ENCODE results near the gene PLEKHH1. TPM values are rescaled to one million over a fixed set of nuclear protein-coding genes. Genes with fewer than 3 reads are reported as not detected.

The PLEKHH1 gene
- total and polyA plus RNA-seq, 2 donors (not counting 1 experiment from before 2014, with no cell fraction given) = 0.10 to 0.33 TPM

DNA sequence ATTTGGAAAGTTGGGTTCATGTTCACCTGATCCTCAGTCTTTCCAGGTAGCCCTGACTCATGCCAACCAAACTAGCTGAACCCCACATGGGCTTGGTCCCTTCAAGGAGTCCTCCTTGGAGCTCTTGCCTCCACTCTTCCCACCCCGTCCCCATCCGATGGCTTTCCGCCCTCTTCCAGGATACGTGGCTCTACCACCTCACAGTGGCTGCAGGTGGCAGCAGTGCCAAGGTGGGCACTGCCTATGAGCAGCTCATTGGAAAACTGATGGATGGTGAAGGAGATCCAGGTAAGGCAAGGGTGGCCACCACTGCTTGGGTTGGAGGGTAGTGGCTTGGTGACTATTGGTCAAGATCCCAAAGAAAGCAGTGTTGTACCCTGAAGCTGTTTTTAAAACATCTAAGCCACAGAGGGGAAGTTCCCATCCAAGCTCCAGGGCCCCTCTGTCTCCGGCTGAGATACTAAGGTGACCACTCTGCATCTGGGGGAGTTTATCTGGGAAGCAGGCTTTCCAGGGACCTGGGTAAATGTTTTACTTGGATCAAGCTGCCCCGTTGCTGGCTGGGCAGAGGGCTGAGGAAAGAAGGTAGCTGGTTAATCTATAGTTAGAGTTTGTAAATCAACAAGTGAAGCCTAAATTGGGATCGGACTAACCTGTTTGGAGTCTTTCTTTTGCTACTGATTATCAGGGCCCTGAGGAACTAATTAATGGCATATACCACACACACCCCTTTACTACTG, 43.3 kb downstream of the PLEKHH1 start:
- Histone ChIP-seq H3K79me2 (ENCODE audit: control insufficient read depth, insufficient read depth, low read length) (no peaks in the 10 kb centered on the region), H3K36me3 (ENCODE audit: control insufficient read depth, insufficient read depth, low read length) (no peaks in the 10 kb centered on the region), H3K4me2 (ENCODE audit: extremely low read depth, insufficient read depth, low read length) (no peak overlapping the region), H3K4me3 (replicated peaks in 1 of 4; ENCODE audit: control extremely low read depth in 1 of 4, insufficient read depth in 1 of 4, low read depth in 3 of 4, low read length in 4 of 4) (no peak overlapping the region), H3K27me3 (ENCODE audit: control insufficient read depth, insufficient read depth, low read length) (no peaks in the 10 kb centered on the region), H4K20me1 (ENCODE audit: control insufficient read depth, extremely low read depth, insufficient read depth, low read length) (no peaks in the 10 kb centered on the region), H2AFZ (ENCODE audit: low read length) (no peak overlapping the region), H3K9ac (ENCODE audit: insufficient read depth, low read length) (no peak overlapping the region), H3K4me1 (ENCODE audit: control insufficient read depth, extremely low read depth, insufficient read depth, low read length) (no peaks in the 10 kb centered on the region), H3K9me3 (ENCODE audit: control insufficient read depth, insufficient read depth, low read depth, low read length) (no peaks in the 10 kb centered on the region), H3K27ac (ENCODE audit: insufficient read depth, low read length) (no peak overlapping the region)
- TF ChIP-seq, protein P1, sequence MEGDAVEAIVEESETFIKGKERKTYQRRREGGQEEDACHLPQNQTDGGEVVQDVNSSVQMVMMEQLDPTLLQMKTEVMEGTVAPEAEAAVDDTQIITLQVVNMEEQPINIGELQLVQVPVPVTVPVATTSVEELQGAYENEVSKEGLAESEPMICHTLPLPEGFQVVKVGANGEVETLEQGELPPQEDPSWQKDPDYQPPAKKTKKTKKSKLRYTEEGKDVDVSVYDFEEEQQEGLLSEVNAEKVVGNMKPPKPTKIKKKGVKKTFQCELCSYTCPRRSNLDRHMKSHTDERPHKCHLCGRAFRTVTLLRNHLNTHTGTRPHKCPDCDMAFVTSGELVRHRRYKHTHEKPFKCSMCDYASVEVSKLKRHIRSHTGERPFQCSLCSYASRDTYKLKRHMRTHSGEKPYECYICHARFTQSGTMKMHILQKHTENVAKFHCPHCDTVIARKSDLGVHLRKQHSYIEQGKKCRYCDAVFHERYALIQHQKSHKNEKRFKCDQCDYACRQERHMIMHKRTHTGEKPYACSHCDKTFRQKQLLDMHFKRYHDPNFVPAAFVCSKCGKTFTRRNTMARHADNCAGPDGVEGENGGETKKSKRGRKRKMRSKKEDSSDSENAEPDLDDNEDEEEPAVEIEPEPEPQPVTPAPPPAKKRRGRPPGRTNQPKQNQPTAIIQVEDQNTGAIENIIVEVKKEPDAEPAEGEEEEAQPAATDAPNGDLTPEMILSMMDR (conservative IDR thresholded peaks at IDR 0.05 in 1 of 2, IDR thresholded peaks at IDR 0.05 in 1 of 2; ENCODE audit: low read depth in 1 of 2, low read length in 2 of 2) = no peak
- TF ChIP-seq EZH2 (IDR thresholded peaks at IDR 0.05; ENCODE audit: low read length, missing control alignments) = no peak
- DNase-seq (ENCODE audit: low read depth in 2 of 2) = no peak

DNA sequence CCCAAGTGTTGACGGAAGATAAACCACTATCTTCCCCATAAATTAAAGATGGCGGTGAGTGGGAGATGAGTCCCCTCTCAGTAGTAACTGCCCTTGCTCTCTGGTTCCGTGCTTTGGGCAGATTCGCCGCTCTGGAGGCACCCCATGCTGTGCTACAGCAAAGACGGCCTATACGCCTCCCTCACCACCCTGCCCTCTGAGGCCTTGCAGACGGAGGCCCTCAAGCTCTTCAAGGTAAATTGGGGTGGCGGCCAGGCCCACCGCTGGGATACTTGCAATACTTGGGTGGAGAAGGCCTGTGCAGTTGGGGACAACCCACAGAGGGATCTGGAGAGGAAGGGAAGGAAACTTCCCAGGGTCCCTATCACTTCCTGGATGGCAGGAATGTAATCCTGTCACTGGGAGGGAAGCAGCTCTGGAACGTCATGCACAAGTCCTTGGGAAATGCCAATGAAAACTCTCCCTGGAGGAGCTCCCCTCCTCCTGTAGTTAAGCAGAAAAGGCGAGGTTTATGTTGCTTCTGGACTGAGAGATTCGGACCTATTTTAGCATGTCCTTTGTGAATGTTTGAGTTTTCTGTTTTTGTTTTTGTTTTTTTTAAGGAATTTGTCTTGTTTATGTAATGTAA, 44.2 kb downstream of the PLEKHH1 start:
- Histone ChIP-seq H3K4me3 (replicated peaks in 1 of 4; ENCODE audit: control extremely low read depth in 1 of 4, insufficient read depth in 1 of 4, low read depth in 3 of 4, low read length in 4 of 4) (no peak overlapping the region), H3K79me2 (ENCODE audit: control insufficient read depth, insufficient read depth, low read length) (no peaks in the 10 kb centered on the region), H4K20me1 (ENCODE audit: control insufficient read depth, extremely low read depth, insufficient read depth, low read length) (no peaks in the 10 kb centered on the region), H3K36me3 (ENCODE audit: control insufficient read depth, insufficient read depth, low read length) (no peaks in the 10 kb centered on the region), H3K4me2 (ENCODE audit: extremely low read depth, insufficient read depth, low read length) (no peak overlapping the region), H3K27ac (ENCODE audit: insufficient read depth, low read length) (no peak overlapping the region), H3K9me3 (ENCODE audit: control insufficient read depth, insufficient read depth, low read depth, low read length) (no peaks in the 10 kb centered on the region), H3K27me3 (ENCODE audit: control insufficient read depth, insufficient read depth, low read length) (no peaks in the 10 kb centered on the region), H3K4me1 (ENCODE audit: control insufficient read depth, extremely low read depth, insufficient read depth, low read length) (no peaks in the 10 kb centered on the region), H3K9ac (ENCODE audit: insufficient read depth, low read length) (no peak overlapping the region), H2AFZ (ENCODE audit: low read length) (no peak overlapping the region)
- no peak for TF ChIP-seq EZH2 (IDR thresholded peaks at IDR 0.05; ENCODE audit: low read length, missing control alignments)
- TF ChIP-seq, protein P1 (conservative IDR thresholded peaks at IDR 0.05 in 1 of 2, IDR thresholded peaks at IDR 0.05 in 1 of 2; ENCODE audit: low read depth in 1 of 2, low read length in 2 of 2) = no peak
- no peak for DNase-seq (ENCODE audit: low read depth in 2 of 2)

DNA sequence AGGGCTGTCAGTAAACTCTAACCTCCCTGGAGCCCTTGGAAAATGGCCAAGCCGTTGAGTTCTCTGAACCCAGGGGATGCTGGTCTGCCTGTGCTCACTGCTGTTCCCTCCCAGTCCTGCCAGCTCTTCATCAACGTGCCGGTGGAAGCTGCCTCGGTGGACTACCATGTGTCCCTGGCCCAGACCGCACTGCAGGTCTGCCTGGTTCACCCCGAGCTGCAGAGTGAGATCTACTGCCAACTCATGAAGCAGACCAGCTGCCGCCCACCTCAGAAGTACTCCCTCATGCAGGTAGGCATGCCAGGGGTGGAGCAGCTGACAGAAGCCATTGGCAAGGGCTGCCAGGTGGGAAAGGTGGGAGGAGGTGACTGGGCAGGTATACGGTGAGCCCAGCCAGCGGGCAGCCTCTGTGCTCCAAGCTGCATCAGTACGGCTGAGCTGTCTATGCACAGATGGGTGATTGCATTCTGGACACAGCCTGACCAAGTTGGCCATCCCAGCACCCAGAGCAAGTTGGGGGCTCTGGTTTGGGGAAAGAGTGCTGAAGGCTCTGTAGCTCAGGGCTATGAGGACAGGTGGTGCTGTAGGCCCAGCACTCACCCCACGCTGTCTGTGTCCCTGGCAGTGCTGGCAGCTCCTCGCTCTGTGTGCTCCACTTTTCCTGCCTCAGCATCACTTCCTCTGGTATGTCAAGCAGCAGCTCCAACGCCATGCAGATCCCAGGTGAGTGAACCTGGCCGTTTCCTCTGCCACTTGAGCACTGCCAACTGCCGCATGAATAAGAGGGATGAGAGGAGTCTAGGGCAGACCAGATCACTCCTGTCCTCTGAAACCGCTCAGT, 45.0 kb downstream of the PLEKHH1 start:
- Histone ChIP-seq H2AFZ (ENCODE audit: low read length) (no peak overlapping the region), H3K36me3 (ENCODE audit: control insufficient read depth, insufficient read depth, low read length) (no peaks in the 10 kb centered on the region), H4K20me1 (ENCODE audit: control insufficient read depth, extremely low read depth, insufficient read depth, low read length) (no peaks in the 10 kb centered on the region), H3K9me3 (ENCODE audit: control insufficient read depth, insufficient read depth, low read depth, low read length) (no peaks in the 10 kb centered on the region), H3K4me1 (ENCODE audit: control insufficient read depth, extremely low read depth, insufficient read depth, low read length) (no peaks in the 10 kb centered on the region), H3K9ac (ENCODE audit: insufficient read depth, low read length) (no peak overlapping the region), H3K27me3 (ENCODE audit: control insufficient read depth, insufficient read depth, low read length) (no peaks in the 10 kb centered on the region), H3K4me2 (ENCODE audit: extremely low read depth, insufficient read depth, low read length) (no peak overlapping the region), H3K4me3 (replicated peaks in 1 of 4; ENCODE audit: control extremely low read depth in 1 of 4, insufficient read depth in 1 of 4, low read depth in 3 of 4, low read length in 4 of 4) (no peak overlapping the region), H3K79me2 (ENCODE audit: control insufficient read depth, insufficient read depth, low read length) (no peaks in the 10 kb centered on the region), H3K27ac (ENCODE audit: insufficient read depth, low read length) (no peak overlapping the region)
- DNase-seq (ENCODE audit: low read depth in 2 of 2) = no peak
- no peak for TF ChIP-seq EZH2 (IDR thresholded peaks at IDR 0.05; ENCODE audit: low read length, missing control alignments)
- TF ChIP-seq, protein P1 (conservative IDR thresholded peaks at IDR 0.05 in 1 of 2, IDR thresholded peaks at IDR 0.05 in 1 of 2; ENCODE audit: low read depth in 1 of 2, low read length in 2 of 2) = no peak
